ENCODE data around the gene KIFAP3. TPM values are rescaled to one million over a fixed set of nuclear protein-coding genes. Genes with fewer than 3 reads are reported as not detected.

KIFAP3 gene
- total and polyA plus RNA-seq, 2 donors (not counting 1 experiment from before 2014, with no cell fraction given), result 3.7 to 14.9 TPM

DNA sequence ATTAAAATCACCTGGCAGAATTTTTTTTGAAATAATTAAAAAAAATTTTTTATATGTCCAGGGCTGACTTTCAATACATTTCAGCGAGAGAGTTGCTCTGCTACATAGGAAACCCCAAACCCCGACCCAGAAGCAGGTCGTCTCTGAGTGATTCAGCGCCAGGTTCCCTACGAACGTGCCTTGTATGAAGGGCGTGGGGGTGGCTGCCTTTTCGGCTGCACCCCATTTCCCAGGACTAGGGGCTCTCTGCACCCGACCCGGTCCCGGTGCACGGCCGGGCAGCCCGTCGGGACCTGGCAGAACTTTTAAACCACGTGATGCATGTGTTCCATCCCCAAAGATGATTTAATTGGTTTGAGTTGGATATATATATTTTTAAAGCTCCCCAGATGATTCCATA lies 165.0 kb downstream of the KIFAP3 start:
- no peak overlapping the region for H3K4me3 Mint-ChIP-seq
- no peak overlapping the region for H3K27ac Mint-ChIP-seq
- peaks cover 8% of the 10 kb centered on the region for H3K27me3 Mint-ChIP-seq
- Histone ChIP-seq H3K9ac (ENCODE audit: low read length) (no peak overlapping the region), H3K27me3 (replicated peaks in 1 of 4; ENCODE audit: control extremely low read depth in 1 of 4, control insufficient read depth in 3 of 4, insufficient read depth in 4 of 4, low read length in 3 of 4) (no peaks in the 10 kb centered on the region), H3K36me3 (replicated peaks in 1 of 2; ENCODE audit: control extremely low read depth in 1 of 2, control insufficient read depth in 1 of 2, extremely low read depth in 1 of 2, insufficient read depth in 2 of 2, low read length in 1 of 2) (no peaks in the 10 kb centered on the region), H4K20me1 (ENCODE audit: control insufficient read depth, insufficient read depth, low read length, poor library complexity, severe bottlenecking) (no peaks in the 10 kb centered on the region), H3K9me3 (ENCODE audit: control extremely low read depth in 1 of 3, control insufficient read depth in 2 of 3, insufficient read depth in 1 of 3, low read length in 2 of 3) (peaks cover 0 to 10% (median 0%) of the 10 kb centered on the region in 3 donors), H3K79me2 (ENCODE audit: control insufficient read depth, insufficient read depth, low read length) (no peaks in the 10 kb centered on the region), H3K4me3 (ENCODE audit: control extremely low read depth in 1 of 5, extremely low read depth in 1 of 5, insufficient read depth in 1 of 5, low read depth in 2 of 5, low read length in 4 of 5) (no peak overlapping the region), H3K27ac (ENCODE audit: low read length in 2 of 2) (no peak overlapping the region), H3K4me2 (replicated peaks; ENCODE audit: low read depth, low read length, poor library complexity, severe bottlenecking) (no peak overlapping the region), H3K4me1 (ENCODE audit: control insufficient read depth in 2 of 2, insufficient read depth in 2 of 2, low read length in 2 of 2) (no peaks in the 10 kb centered on the region), H2AFZ (ENCODE audit: insufficient read depth, low read depth, low read length, poor library complexity, severe bottlenecking) (no peak overlapping the region)
- H3K9me3 Mint-ChIP-seq (ENCODE audit: insufficient read depth), result no peaks in the 10 kb centered on the region
- no peak for ATAC-seq (ENCODE audit: low read depth)
- ChIA-PET CTCF (no interaction called here), POLR2A (interaction anchor here (0.5 kb wide), 1 partner anchor 1929 kb away, joined by 3 read pairs; no protein-coding TSS in a partner anchor)
- no peak for DNase-seq
- WGBS (ENCODE audit: insufficient coverage), result 93% methylated on average over 8 of the region's 16 CpGs
- TF ChIP-seq EZH2 (IDR thresholded peaks at IDR 0.05; ENCODE audit: borderline replicate concordance, insufficient read depth, low read depth, low read length, poor library complexity, severe bottlenecking), result no peak
- TF ChIP-seq, protein P1, sequence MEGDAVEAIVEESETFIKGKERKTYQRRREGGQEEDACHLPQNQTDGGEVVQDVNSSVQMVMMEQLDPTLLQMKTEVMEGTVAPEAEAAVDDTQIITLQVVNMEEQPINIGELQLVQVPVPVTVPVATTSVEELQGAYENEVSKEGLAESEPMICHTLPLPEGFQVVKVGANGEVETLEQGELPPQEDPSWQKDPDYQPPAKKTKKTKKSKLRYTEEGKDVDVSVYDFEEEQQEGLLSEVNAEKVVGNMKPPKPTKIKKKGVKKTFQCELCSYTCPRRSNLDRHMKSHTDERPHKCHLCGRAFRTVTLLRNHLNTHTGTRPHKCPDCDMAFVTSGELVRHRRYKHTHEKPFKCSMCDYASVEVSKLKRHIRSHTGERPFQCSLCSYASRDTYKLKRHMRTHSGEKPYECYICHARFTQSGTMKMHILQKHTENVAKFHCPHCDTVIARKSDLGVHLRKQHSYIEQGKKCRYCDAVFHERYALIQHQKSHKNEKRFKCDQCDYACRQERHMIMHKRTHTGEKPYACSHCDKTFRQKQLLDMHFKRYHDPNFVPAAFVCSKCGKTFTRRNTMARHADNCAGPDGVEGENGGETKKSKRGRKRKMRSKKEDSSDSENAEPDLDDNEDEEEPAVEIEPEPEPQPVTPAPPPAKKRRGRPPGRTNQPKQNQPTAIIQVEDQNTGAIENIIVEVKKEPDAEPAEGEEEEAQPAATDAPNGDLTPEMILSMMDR (IDR thresholded peaks at IDR 0.05), result no peak
- no peaks in the 10 kb centered on the region for H3K4me1 Mint-ChIP-seq
- intact Hi-C loops (cut with micrococcal nuclease), result no loop called here

DNA sequence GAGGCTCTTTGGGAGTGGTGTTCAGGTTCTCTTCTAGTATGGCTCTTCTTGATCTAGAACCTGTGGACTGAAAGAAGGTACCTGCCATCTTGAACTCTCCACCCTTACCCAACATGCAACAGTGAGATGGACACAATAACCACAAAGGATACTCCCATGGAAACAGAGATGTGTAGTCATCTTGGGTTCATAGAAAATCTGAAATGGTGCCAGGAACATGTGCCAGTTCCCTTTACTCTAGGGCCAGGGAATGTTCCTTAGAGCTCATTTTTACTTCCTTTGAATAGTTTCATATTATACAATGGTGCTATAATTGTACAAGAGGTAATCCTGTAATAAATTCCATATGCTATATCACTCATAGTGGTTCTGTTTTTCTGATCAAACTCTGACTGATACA lies 167.6 kb downstream of the KIFAP3 start:
- H3K9me3 ChIP-seq (ENCODE audit: control extremely low read depth in 1 of 3, control insufficient read depth in 2 of 3, insufficient read depth in 1 of 3, low read length in 2 of 3), result peaks cover 0 to 5% (median 0%) of the 10 kb centered on the region in 3 donors
- DNase-seq (no peak), ATAC-seq (ENCODE audit: low read depth) (no peak)
- H3K79me2 ChIP-seq (ENCODE audit: control insufficient read depth, insufficient read depth, low read length), result no peaks in the 10 kb centered on the region
- peaks cover 0 to 6% of the 10 kb centered on the region in 2 donors for H3K4me1 ChIP-seq (ENCODE audit: control insufficient read depth in 2 of 2, insufficient read depth in 2 of 2, low read length in 2 of 2)
- no peak overlapping the region for H3K9ac ChIP-seq (ENCODE audit: low read length)
- H3K27ac ChIP-seq (ENCODE audit: low read length in 2 of 2), result no peak overlapping the region
- H4K20me1 ChIP-seq (ENCODE audit: control insufficient read depth, insufficient read depth, low read length, poor library complexity, severe bottlenecking), result no peaks in the 10 kb centered on the region
- no peak overlapping the region for H3K4me3 ChIP-seq (ENCODE audit: control extremely low read depth in 1 of 5, extremely low read depth in 1 of 5, insufficient read depth in 1 of 5, low read depth in 2 of 5, low read length in 4 of 5)
- H3K4me2 ChIP-seq (replicated peaks; ENCODE audit: low read depth, low read length, poor library complexity, severe bottlenecking), result no peak overlapping the region
- peaks cover 26% of the 10 kb centered on the region for H3K27me3 Mint-ChIP-seq
- H2AFZ ChIP-seq (ENCODE audit: insufficient read depth, low read depth, low read length, poor library complexity, severe bottlenecking), result no peak overlapping the region
- H3K4me3 Mint-ChIP-seq, result no peak overlapping the region
- ChIA-PET POLR2A (no interaction called here), CTCF (no interaction called here)
- TF ChIP-seq EZH2 (IDR thresholded peaks at IDR 0.05; ENCODE audit: borderline replicate concordance, insufficient read depth, low read depth, low read length, poor library complexity, severe bottlenecking), result no peak
- TF ChIP-seq, protein P1 (IDR thresholded peaks at IDR 0.05), result no peak
- peaks cover 0 to 4% (median 0%) of the 10 kb centered on the region in 4 experiments for H3K27me3 ChIP-seq (replicated peaks in 1 of 4; ENCODE audit: control extremely low read depth in 1 of 4, control insufficient read depth in 3 of 4, insufficient read depth in 4 of 4, low read length in 3 of 4)
- no peaks in the 10 kb centered on the region for H3K9me3 Mint-ChIP-seq (ENCODE audit: insufficient read depth)
- no peaks in the 10 kb centered on the region for H3K36me3 ChIP-seq (replicated peaks in 1 of 2; ENCODE audit: control extremely low read depth in 1 of 2, control insufficient read depth in 1 of 2, extremely low read depth in 1 of 2, insufficient read depth in 2 of 2, low read length in 1 of 2)
- no peak overlapping the region for H3K27ac Mint-ChIP-seq
- intact Hi-C loops (cut with micrococcal nuclease), result no loop called here
- H3K4me1 Mint-ChIP-seq, result peaks cover 4% of the 10 kb centered on the region
